A549 (cell line): ENCODE measurements around the gene SEC62. TPM values are rescaled to one million over a fixed set of nuclear protein-coding genes. Genes with fewer than 3 reads are reported as not detected.

Source experiments
- ATAC-seq, 2 experiments: fragments of 200-7000 bp in 1 of 2; fragments of >200 bp in 1 of 2; cut with Nextera tagmentation in 1 of 2; cut with Tn5 transposase in 1 of 2; 3 replicates each; pipeline versions ENCODE4 v1.8.0 to v1.9.1; 2018 to 2020; ENCODE audit warnings: mild to moderate bottlenecking in 1 of 2, moderate library complexity in 1 of 2
- CTCF ChIA-PET: fragments of 300-600 bp; sonication (Branson Sonifier 250); formaldehyde crosslinking; extraction: SDS; loops from one replicate; lab custom pipeline; 2021; ENCODE audit warnings: antibody characterized with exemption, inconsistent platforms; lab: Yijun Ruan, JAX
- POLR2A ChIA-PET: fragments of 350-600 bp; formaldehyde crosslinking; extraction: SDS; loops from one replicate; lab custom pipeline; 2021; ENCODE audit warnings: antibody characterized with exemption, inconsistent platforms; lab: Yijun Ruan, JAX
- DNase-seq, 2 experiments: peaks; one replicate each; pipeline versions ENCODE4 v3.0.0 to v3.0.0-alpha.2; 2011 to 2016; ENCODE audit warnings: low read depth in 1 of 2, low spot score in 1 of 2
- FAIRE-seq: peaks from 2 replicates; lab custom pipeline; 2011; peaks lifted over from hg19 to GRCh38; lab: Jason Lieb, UNC
- H3K27ac ChIP-seq, 2 experiments: fragments of >200 bp; sonication (Bioruptor Twin); formaldehyde crosslinking; 3 replicates each; pipeline ENCODE4 v1.5.1; 2016 to 2017
- H3K4me1 ChIP-seq: fragments of >200 bp; sonication (Bioruptor Twin); formaldehyde crosslinking; 3 replicates; pipeline ENCODE4 v1.6.1; 2016
- H3K4me2 ChIP-seq: fragments of >200 bp; sonication (Bioruptor Twin); formaldehyde crosslinking; 3 replicates; pipeline ENCODE4 v1.6.1; 2016
- H3K4me3 ChIP-seq: fragments of >200 bp; sonication (Bioruptor Twin); formaldehyde crosslinking; 3 replicates; pipeline ENCODE4 v1.5.1; 2016
- H3K9me3 ChIP-seq: fragments of >200 bp; sonication (Bioruptor Twin); formaldehyde crosslinking; 3 replicates; pipeline ENCODE4 v1.6.1; 2016
- BHLHE40 ChIP-seq: IDR thresholded peaks from 2 replicates; pipeline ENCODE4 v1.6.1; 2012; ENCODE audit warnings: low read depth, low read length, inconsistent platforms
- CBX2 ChIP-seq: fragments of 200-600 bp; sonication (generic); IDR thresholded peaks from 2 replicates; pipeline ENCODE4 v1.6.1; 2016; ENCODE audit warnings: low read depth, mild to moderate bottlenecking, borderline replicate concordance
- CEBPB ChIP-seq, 2 experiments: fragments of >200 bp in 1 of 2; sonication (Bioruptor Twin) in 1 of 2; formaldehyde crosslinking in 1 of 2; IDR thresholded peaks; 2 replicates each; pipeline ENCODE4 v1.6.1; 2012 to 2016
- CHD4 ChIP-seq: fragments of 200-600 bp; sonication (generic); IDR thresholded peaks from 2 replicates; pipeline ENCODE4 v1.6.1; 2016; ENCODE audit warnings: antibody characterized with exemption, mild to moderate bottlenecking, borderline replicate concordance
- CTCF ChIP-seq: fragments of >200 bp; sonication (Bioruptor Twin); formaldehyde crosslinking; IDR thresholded peaks from 3 replicates; pipeline ENCODE4 v1.5.1; 2016
- E2F6 ChIP-seq: IDR thresholded peaks from 2 replicates; pipeline ENCODE4 v1.6.1; 2012; ENCODE audit warnings: low read depth, borderline replicate concordance
- EHF ChIP-seq: fragments of 250-450 bp; sonication (Bioruptor Pico); IDR thresholded peaks from 2 replicates; pipeline ENCODE4 v1.5.0; 2020; ENCODE audit warnings: mild to moderate bottlenecking
- FOSB ChIP-seq: fragments of 250-450 bp; sonication (Bioruptor Pico); IDR thresholded peaks from 2 replicates; pipeline ENCODE4 v1.5.0; 2020; ENCODE audit warnings: mild to moderate bottlenecking, moderate library complexity
- HDAC2 ChIP-seq: fragments of 200-600 bp; sonication (generic); IDR thresholded peaks from 2 replicates; pipeline ENCODE4 v1.6.1; 2016
- HEYL ChIP-seq: fragments of 250-450 bp; sonication (Bioruptor Pico); IDR thresholded peaks from 2 replicates; pipeline ENCODE4 v1.8.0; 2021; ENCODE audit warnings: mild to moderate bottlenecking, moderate library complexity
- JUN ChIP-seq, 2 experiments: fragments of >200 bp; sonication (Bioruptor Twin); formaldehyde crosslinking; IDR thresholded peaks; 2 replicates in 1 of 2; 3 replicates in 1 of 2; pipeline ENCODE4 v1.6.1; 2016 to 2017
- KDM1A ChIP-seq: fragments of 200-600 bp; sonication (generic); IDR thresholded peaks from 2 replicates; pipeline ENCODE4 v1.6.1; 2016; ENCODE audit warnings: low read depth, mild to moderate bottlenecking
- MAFK ChIP-seq: fragments of 450-650 bp; IDR thresholded peaks from 2 replicates; pipeline ENCODE4 v1.6.1; 2014; ENCODE audit not compliant: partially characterized antibody
- MAX ChIP-seq: IDR thresholded peaks from 2 replicates; pipeline ENCODE4 v1.6.1; 2012
- POLR2A ChIP-seq: IDR thresholded peaks from 2 replicates; pipeline ENCODE4 v1.6.1; 2012; ENCODE audit warnings: mild to moderate bottlenecking, low read length
- POLR2AphosphoS2 ChIP-seq: conservative IDR thresholded peaks from 2 replicates; pipeline ENCODE4 v1.6.1; 2012; ENCODE audit warnings: low read length, improper control_type of control experiment, inconsistent platforms
- SMC3 ChIP-seq: fragments of >200 bp; sonication (Bioruptor Twin); formaldehyde crosslinking; IDR thresholded peaks from 3 replicates; pipeline ENCODE4 v1.6.1; 2018; ENCODE audit warnings: inconsistent platforms
- SREBF2 ChIP-seq: fragments of 450-650 bp; IDR thresholded peaks from 2 replicates; pipeline ENCODE4 v1.6.1; 2014; ENCODE audit warnings: mild to moderate bottlenecking, moderate library complexity
- TP53 ChIP-seq: fragments of 250-450 bp; sonication (Bioruptor Pico); IDR thresholded peaks from 2 replicates; pipeline ENCODE4 v1.5.0; 2021; ENCODE audit warnings: mild to moderate bottlenecking, moderate library complexity
- ZFP36 ChIP-seq: fragments of 450-650 bp; IDR thresholded peaks from 2 replicates; pipeline ENCODE4 v1.6.1; 2014; ENCODE audit warnings: borderline replicate concordance; ENCODE audit not compliant: partially characterized antibody
- ZSCAN20 ChIP-seq: fragments of 250-450 bp; sonication (Bioruptor Pico); IDR thresholded peaks from 2 replicates; pipeline ENCODE4 v1.8.0; 2022; ENCODE audit warnings: mild to moderate bottlenecking, moderate library complexity
- WGBS: methylation state at CpG from one replicate; pipeline ENCODE4 v1.1.6; 2017; ENCODE audit errors: missing lambda C conversion rate; 5-methylcytosine and 5-hydroxymethylcytosine counted together
- polyA plus RNA-seq, 4 experiments: library from polyadenylated mRNA; depleted of rRNA in 3 of 4; stranded (reverse); fragments of >200 nt; fragmentation: RNase III in 1 of 4; extraction: RNeasy Plus Mini Kit Qiagen cat#74134 plus additional on column Dnase treatment in 1 of 4; gene quantifications; 2 replicates in 3 of 4; 3 replicates in 1 of 4; pipeline ENCODE4 v1.2.3, GENCODE V29; 2011 to 2017

SEC62 gene
- polyA plus RNA-seq, 2 of the 4 experiments (the other 2 are of a cell fraction) = 84.5 to 107 TPM

- Histone ChIP-seq H3K4me1 (no peaks in the 10 kb centered on the region), H3K4me2 (no peak overlapping the region), H3K27ac (no peak overlapping the region), H3K4me3 (no peak overlapping the region), H3K9me3 (no peaks in the 10 kb centered on the region)
- 80% methylated on average over 3 of the region's 3 CpGs for WGBS
- TF ChIP-seq CHD4 (no peak), SMC3 (no peak), POLR2AphosphoS2 (no peak), HEYL (CRISPR knock-in tag) (no peak), BHLHE40 (no peak)
- no peak for DNase-seq
- no peak for ATAC-seq
- no peak for FAIRE-seq
- ChIA-PET CTCF (no interaction called here), POLR2A (interaction anchor here (1.2 kb wide), 1 partner anchor 13 kb away, joined by 3 read pairs; the partner anchor contains the start of gene SEC62)
Measured at GRCh38 chr3:169953462-169954141, 13.0 kb upstream of the SEC62 start.

- no peaks in the 10 kb centered on the region for H3K9me3 ChIP-seq
- DNase-seq (no peak), FAIRE-seq (no peak), ATAC-seq (no peak)
- no peak overlapping the region for H3K4me2 ChIP-seq
- WGBS = 26% methylated on average over 6 of the region's 6 CpGs
- H3K27ac ChIP-seq = no peak overlapping the region
- CTCF ChIA-PET = no interaction called here
- POLR2A ChIA-PET = interaction anchor here (1.2 kb wide), 1 partner anchor 13 kb away, joined by 3 read pairs; the partner anchor contains the start of gene SEC62
- H3K4me1 ChIP-seq = no peaks in the 10 kb centered on the region
- TF ChIP-seq JUN (IDR thresholded peaks at IDR 0.05) (no peak), EHF (CRISPR knock-in tag) (no peak)
- H3K4me3 ChIP-seq = no peak overlapping the region
Measured at GRCh38 chr3:169954142-169954756, 12.4 kb upstream of the SEC62 start.

- TF ChIP-seq ZFP36 = no peak
- TF ChIP-seq EHF (CRISPR knock-in tag) = no peak
- TF ChIP-seq CEBPB (IDR thresholded peaks at IDR 0.05) = no peak
- TF ChIP-seq HDAC2 = no peak
- TF ChIP-seq TP53 = no peak
- no peak for TF ChIP-seq HEYL (CRISPR knock-in tag)
- TF ChIP-seq ZSCAN20 (CRISPR knock-in tag) = no peak
- TF ChIP-seq CTCF = no peak
- no peak for TF ChIP-seq POLR2A
- FAIRE-seq (no peak), DNase-seq (no peak), ATAC-seq (no peak)
- ChIA-PET CTCF (interaction anchor here (0.6 kb wide), 1 partner anchor 112 kb away, joined by 3 read pairs; no protein-coding TSS in a partner anchor), POLR2A (no interaction called here)
- Histone ChIP-seq H3K9me3 (no peaks in the 10 kb centered on the region), H3K27ac (no peak overlapping the region), H3K4me3 (no peak overlapping the region), H3K4me1 (no peaks in the 10 kb centered on the region), H3K4me2 (no peak overlapping the region)
- 24% methylated on average over 2 of the region's 2 CpGs for WGBS
Measured at GRCh38 chr3:169955406-169955805, 11.2 kb upstream of the SEC62 start.

- H3K27ac ChIP-seq = no peak overlapping the region
- DNase-seq = no peak
- CTCF ChIA-PET = interaction anchor here (0.9 kb wide), 1 partner anchor 13 kb away, joined by 3 read pairs; no protein-coding TSS in a partner anchor
- H3K4me3 ChIP-seq = no peak overlapping the region
- peaks cover 17% of the 10 kb centered on the region for H3K4me1 ChIP-seq
- no peak for ATAC-seq
- H3K9me3 ChIP-seq = no peaks in the 10 kb centered on the region
- POLR2A ChIA-PET = no interaction called here
- H3K4me2 ChIP-seq = no peak overlapping the region
- no peak for FAIRE-seq
- no peak for TF ChIP-seq POLR2A
- no peak for TF ChIP-seq MAX
- TF ChIP-seq FOSB (CRISPR knock-in tag) = no peak
- no peak for TF ChIP-seq MAFK
- no peak for TF ChIP-seq CBX2
- TF ChIP-seq E2F6 = no peak
- TF ChIP-seq KDM1A = no peak
- TF ChIP-seq SREBF2 = no peak
- WGBS = 20% methylated on average over 2 of the region's 2 CpGs
Measured at GRCh38 chr3:169964176-169964575, 2.4 kb upstream of the SEC62 start.
